22Rv1 (cell line): ENCODE results near the gene PITRM1.

Source experiments
- ZFX ChIP-seq: fragments of 450-650 bp; IDR thresholded peaks from 2 replicates; pipeline ENCODE4 v1.6.1; 2017; ENCODE audit warnings: antibody characterized with exemption, borderline replicate concordance
- TF ChIP-seq, protein P1 (sequence below): fragments of 450-650 bp; IDR thresholded peaks from 2 replicates; pipeline ENCODE4 v1.5.1; 2017; ENCODE audit warnings: mild to moderate bottlenecking

DNA sequence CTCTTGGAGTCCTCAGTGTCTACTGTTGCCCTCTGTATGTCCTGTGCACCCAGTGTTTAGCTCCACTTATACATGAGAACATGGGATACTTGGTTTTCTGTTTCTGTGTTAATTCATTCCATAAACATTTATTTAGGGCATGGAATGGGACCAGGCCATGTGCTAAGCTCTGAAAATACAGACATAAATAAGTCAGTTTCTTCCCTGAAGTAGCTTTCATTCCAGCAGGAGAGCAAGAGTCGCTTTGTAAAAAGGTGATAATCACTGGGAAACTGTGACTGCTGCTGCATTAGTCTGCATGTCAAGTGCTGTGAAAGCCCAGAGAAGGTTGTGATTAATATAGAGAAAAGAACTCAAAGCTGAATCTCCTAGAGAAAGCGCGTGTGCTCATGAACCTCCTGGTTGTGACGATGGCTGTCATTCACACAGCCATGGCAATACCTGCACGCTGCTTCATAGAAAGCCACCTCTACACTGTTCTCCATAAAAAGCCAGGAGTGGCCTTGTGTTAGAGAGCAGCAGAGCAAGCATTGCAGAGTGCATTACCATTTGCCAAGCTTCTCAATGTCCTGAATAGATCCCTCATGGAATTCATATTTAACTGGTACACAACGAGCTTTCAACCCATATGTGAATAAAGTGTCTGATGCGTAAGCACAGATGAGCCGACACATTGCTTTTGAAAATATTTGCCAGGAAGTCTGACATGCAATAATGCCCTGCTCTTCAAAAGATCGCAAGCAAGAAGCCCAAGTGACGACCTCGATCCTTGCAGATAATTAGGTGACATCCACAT, 30.6 kb upstream of the PITRM1 start:
- TF ChIP-seq, protein P1, sequence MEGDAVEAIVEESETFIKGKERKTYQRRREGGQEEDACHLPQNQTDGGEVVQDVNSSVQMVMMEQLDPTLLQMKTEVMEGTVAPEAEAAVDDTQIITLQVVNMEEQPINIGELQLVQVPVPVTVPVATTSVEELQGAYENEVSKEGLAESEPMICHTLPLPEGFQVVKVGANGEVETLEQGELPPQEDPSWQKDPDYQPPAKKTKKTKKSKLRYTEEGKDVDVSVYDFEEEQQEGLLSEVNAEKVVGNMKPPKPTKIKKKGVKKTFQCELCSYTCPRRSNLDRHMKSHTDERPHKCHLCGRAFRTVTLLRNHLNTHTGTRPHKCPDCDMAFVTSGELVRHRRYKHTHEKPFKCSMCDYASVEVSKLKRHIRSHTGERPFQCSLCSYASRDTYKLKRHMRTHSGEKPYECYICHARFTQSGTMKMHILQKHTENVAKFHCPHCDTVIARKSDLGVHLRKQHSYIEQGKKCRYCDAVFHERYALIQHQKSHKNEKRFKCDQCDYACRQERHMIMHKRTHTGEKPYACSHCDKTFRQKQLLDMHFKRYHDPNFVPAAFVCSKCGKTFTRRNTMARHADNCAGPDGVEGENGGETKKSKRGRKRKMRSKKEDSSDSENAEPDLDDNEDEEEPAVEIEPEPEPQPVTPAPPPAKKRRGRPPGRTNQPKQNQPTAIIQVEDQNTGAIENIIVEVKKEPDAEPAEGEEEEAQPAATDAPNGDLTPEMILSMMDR, result no peak
- no peak for TF ChIP-seq ZFX
